ENCODE measurements around the gene JARID2. TPM values are rescaled to one million over a fixed set of nuclear protein-coding genes. Genes with fewer than 3 reads are reported as not detected.

JARID2 gene
- polyA plus RNA-seq, 1 experiment, result 9.7 TPM

GRCh38 chr6:15500078-15500740 is 254.3 kb downstream of the JARID2 start:
- H3K27me3 ChIP-seq (ENCODE audit: control insufficient read depth, insufficient read depth, low read length), result no peaks in the 10 kb centered on the region
- no peak for TF ChIP-seq CTCF (IDR thresholded peaks at IDR 0.05; ENCODE audit: low read depth, low read length)
- no peak for DNase-seq (ENCODE audit: low read depth, low spot score)
- peaks cover 7% of the 10 kb centered on the region; the same call in 1 of the 2 replicates for H3K9me3 ChIP-seq (ENCODE audit: control insufficient read depth, insufficient read depth, low read length)
- no peak overlapping the region for H3K4me3 ChIP-seq (ENCODE audit: low read depth, low read length)
- no peak overlapping the region for H3K27ac ChIP-seq (ENCODE audit: low read depth, low read length)
- CTCF ChIA-PET, result interaction anchor here (0.5 kb wide), 1 partner anchor 775 kb away, joined by 6 read pairs; no protein-coding TSS in a partner anchor
- POLR2A ChIA-PET, result interaction anchor here (0.5 kb wide), 1 partner anchor 108 kb away, joined by 3 read pairs; no protein-coding TSS in a partner anchor

GRCh38 chr6:15500901-15501825 is 255.3 kb downstream of the JARID2 start:
- ChIA-PET CTCF (interaction anchor here (0.5 kb wide), 1 partner anchor 776 kb away, joined by 6 read pairs; no protein-coding TSS in a partner anchor), POLR2A (interaction anchor here (0.5 kb wide), 1 partner anchor 107 kb away, joined by 3 read pairs; no protein-coding TSS in a partner anchor)
- no peak for TF ChIP-seq CTCF (IDR thresholded peaks at IDR 0.05; ENCODE audit: low read depth, low read length)
- H3K27ac ChIP-seq (ENCODE audit: low read depth, low read length), result no peak overlapping the region
- H3K4me3 ChIP-seq (ENCODE audit: low read depth, low read length), result no peak overlapping the region
- DNase-seq (ENCODE audit: low read depth, low spot score), result no peak
- peaks cover 7% of the 10 kb centered on the region; the same call in 1 of the 2 replicates for H3K9me3 ChIP-seq (ENCODE audit: control insufficient read depth, insufficient read depth, low read length)
- no peaks in the 10 kb centered on the region for H3K27me3 ChIP-seq (ENCODE audit: control insufficient read depth, insufficient read depth, low read length)

GRCh38 chr6:15501826-15502445 is 256.1 kb downstream of the JARID2 start:
- POLR2A ChIA-PET, result no interaction called here
- no peaks in the 10 kb centered on the region for H3K27me3 ChIP-seq (ENCODE audit: control insufficient read depth, insufficient read depth, low read length)
- H3K4me3 ChIP-seq (ENCODE audit: low read depth, low read length), result no peak overlapping the region
- peaks cover 1% of the 10 kb centered on the region; the same call in 1 of the 2 replicates for H3K9me3 ChIP-seq (ENCODE audit: control insufficient read depth, insufficient read depth, low read length)
- TF ChIP-seq CTCF (IDR thresholded peaks at IDR 0.05; ENCODE audit: low read depth, low read length), result no peak
- DNase-seq (ENCODE audit: low read depth, low spot score), result peak; percentile 39
- no peak overlapping the region for H3K27ac ChIP-seq (ENCODE audit: low read depth, low read length)
- CTCF ChIA-PET, result no interaction called here

GRCh38 chr6:15502446-15503345 is 256.8 kb downstream of the JARID2 start:
- no peak overlapping the region for H3K27ac ChIP-seq (ENCODE audit: low read depth, low read length)
- TF ChIP-seq CTCF (IDR thresholded peaks at IDR 0.05; ENCODE audit: low read depth, low read length), result no peak
- no peaks in the 10 kb centered on the region for H3K27me3 ChIP-seq (ENCODE audit: control insufficient read depth, insufficient read depth, low read length)
- no peak for DNase-seq (ENCODE audit: low read depth, low spot score)
- H3K4me3 ChIP-seq (ENCODE audit: low read depth, low read length), result no peak overlapping the region
- H3K9me3 ChIP-seq (ENCODE audit: control insufficient read depth, insufficient read depth, low read length), result no peaks in the 10 kb centered on the region; the same call in 1 of the 2 replicates
- ChIA-PET CTCF (no interaction called here), POLR2A (no interaction called here)
